ENCODE measurements around the gene LAMB1.

Gene LAMB1

DNA sequence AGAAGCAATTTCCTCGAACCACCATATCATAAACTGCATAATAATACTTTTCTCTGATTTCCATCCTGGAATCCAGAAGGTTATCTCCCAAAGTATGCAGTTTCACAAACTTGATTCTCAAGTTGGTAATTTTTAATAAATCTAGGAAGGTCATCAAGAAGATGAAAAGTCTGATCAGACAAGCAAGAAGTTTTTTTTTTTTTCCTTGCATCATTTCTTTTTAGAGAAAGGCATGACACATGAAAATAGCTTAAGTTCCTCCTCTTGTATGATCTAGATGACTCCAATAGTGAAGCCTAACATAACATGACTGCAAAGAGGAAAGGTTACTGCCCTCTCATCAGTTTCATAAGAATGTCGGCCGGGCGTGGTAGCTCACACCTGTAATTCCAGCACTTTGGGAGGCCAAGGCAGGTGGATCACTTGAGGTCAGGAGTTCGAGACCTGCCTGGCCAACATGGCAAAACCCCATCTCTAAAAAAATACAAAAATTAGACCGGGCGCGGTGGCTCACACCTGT is 22.2 kb downstream of the LAMB1 start:
- H3K9me3 ChIP-seq (ENCODE audit: insufficient read depth, low read length) = no peaks in the 10 kb centered on the region
- H3K36me3 ChIP-seq (ENCODE audit: low read length) = no peaks in the 10 kb centered on the region
- H3K27ac ChIP-seq (ENCODE audit: low read depth, low read length) = no peak overlapping the region
- H3K79me2 ChIP-seq (ENCODE audit: insufficient read depth, low read length) = no peaks in the 10 kb centered on the region
- H4K20me1 ChIP-seq (ENCODE audit: low read depth, low read length) = no peaks in the 10 kb centered on the region
- H3K27me3 ChIP-seq (ENCODE audit: low read length) = no peaks in the 10 kb centered on the region
- H3K9ac ChIP-seq (ENCODE audit: low read length) = no peak overlapping the region
- TF ChIP-seq, protein P1, sequence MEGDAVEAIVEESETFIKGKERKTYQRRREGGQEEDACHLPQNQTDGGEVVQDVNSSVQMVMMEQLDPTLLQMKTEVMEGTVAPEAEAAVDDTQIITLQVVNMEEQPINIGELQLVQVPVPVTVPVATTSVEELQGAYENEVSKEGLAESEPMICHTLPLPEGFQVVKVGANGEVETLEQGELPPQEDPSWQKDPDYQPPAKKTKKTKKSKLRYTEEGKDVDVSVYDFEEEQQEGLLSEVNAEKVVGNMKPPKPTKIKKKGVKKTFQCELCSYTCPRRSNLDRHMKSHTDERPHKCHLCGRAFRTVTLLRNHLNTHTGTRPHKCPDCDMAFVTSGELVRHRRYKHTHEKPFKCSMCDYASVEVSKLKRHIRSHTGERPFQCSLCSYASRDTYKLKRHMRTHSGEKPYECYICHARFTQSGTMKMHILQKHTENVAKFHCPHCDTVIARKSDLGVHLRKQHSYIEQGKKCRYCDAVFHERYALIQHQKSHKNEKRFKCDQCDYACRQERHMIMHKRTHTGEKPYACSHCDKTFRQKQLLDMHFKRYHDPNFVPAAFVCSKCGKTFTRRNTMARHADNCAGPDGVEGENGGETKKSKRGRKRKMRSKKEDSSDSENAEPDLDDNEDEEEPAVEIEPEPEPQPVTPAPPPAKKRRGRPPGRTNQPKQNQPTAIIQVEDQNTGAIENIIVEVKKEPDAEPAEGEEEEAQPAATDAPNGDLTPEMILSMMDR (IDR thresholded peaks at IDR 0.05; ENCODE audit: insufficient read depth, low read length, poor library complexity, severe bottlenecking) = no peak
- TF ChIP-seq EZH2phosphoT487 (conservative IDR thresholded peaks at IDR 0.05; ENCODE audit: low read length) = no peak
- no peaks in the 10 kb centered on the region for H3F3A ChIP-seq (ENCODE audit: insufficient read depth)
- no peak overlapping the region for H3K4me3 ChIP-seq (ENCODE audit: insufficient read depth, low read length, poor library complexity, severe bottlenecking)
- H2AFZ ChIP-seq (ENCODE audit: low read depth, low read length, severe bottlenecking) = no peak overlapping the region
- no peaks in the 10 kb centered on the region for H3K9me2 ChIP-seq (replicated peaks; ENCODE audit: insufficient read depth, low read length)
- no peak overlapping the region for H3K4me2 ChIP-seq (ENCODE audit: low read depth, low read length, poor library complexity, severe bottlenecking)

DNA sequence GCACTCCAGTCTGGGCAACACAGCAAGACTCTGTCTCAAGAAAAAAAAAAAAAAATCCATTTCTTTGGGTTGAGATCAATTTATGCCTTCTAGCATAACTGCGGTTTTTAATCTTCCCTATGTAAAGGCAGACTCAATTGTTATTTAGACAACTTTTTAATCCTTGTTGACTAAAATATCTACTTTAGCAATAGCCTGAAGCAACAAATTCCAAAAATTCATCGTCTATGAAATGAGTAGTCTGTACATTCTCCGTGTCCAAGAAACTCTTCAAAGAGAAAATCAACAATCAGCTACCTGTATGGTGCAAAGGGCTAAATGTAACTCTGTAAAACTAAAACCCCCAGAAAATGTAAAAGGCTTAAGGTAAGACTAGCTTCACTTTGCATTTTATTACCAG is 22.8 kb downstream of the LAMB1 start:
- H3K79me2 ChIP-seq (ENCODE audit: insufficient read depth, low read length) = no peaks in the 10 kb centered on the region
- H3K9me2 ChIP-seq (replicated peaks; ENCODE audit: insufficient read depth, low read length) = no peaks in the 10 kb centered on the region
- H2AFZ ChIP-seq (ENCODE audit: low read depth, low read length, severe bottlenecking) = no peak overlapping the region
- TF ChIP-seq EZH2phosphoT487 (conservative IDR thresholded peaks at IDR 0.05; ENCODE audit: low read length) = no peak
- TF ChIP-seq, protein P1 (IDR thresholded peaks at IDR 0.05; ENCODE audit: insufficient read depth, low read length, poor library complexity, severe bottlenecking) = no peak
- no peak overlapping the region for H3K4me3 ChIP-seq (ENCODE audit: insufficient read depth, low read length, poor library complexity, severe bottlenecking)
- H3F3A ChIP-seq (ENCODE audit: insufficient read depth) = no peaks in the 10 kb centered on the region
- H4K20me1 ChIP-seq (ENCODE audit: low read depth, low read length) = no peaks in the 10 kb centered on the region
- no peak overlapping the region for H3K27ac ChIP-seq (ENCODE audit: low read depth, low read length)
- H3K9me3 ChIP-seq (ENCODE audit: insufficient read depth, low read length) = no peaks in the 10 kb centered on the region
- H3K27me3 ChIP-seq (ENCODE audit: low read length) = no peaks in the 10 kb centered on the region
- H3K36me3 ChIP-seq (ENCODE audit: low read length) = no peaks in the 10 kb centered on the region
- no peak overlapping the region for H3K4me2 ChIP-seq (ENCODE audit: low read depth, low read length, poor library complexity, severe bottlenecking)
- H3K9ac ChIP-seq (ENCODE audit: low read length) = no peak overlapping the region

DNA sequence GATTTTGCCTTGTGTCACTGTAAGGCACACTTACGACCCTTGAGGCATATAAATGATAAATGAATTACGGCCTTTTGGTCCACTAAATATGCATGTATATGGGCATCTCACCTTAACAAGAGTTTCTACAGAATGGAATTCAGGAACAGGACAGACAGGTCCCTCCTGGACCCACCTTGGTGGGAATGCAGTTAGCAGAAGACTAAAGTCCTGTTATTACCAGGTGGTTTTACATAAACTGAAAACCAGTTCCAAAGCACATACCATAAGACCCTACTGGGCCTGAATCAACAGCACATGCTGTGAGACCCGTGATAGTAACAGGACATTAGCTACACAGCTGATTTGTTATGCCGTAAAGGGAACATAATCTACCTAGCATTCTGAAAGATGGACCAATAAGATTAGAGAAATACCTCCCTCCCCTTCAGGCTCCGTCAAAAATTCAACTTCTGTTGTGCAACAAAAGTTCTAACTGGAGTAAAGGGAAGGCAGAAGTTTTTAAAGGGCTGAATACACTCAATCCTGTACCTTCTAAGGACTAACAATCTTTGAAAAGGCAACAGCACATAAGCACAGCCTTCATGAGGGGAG is 24.0 kb downstream of the LAMB1 start:
- Histone ChIP-seq H2AFZ (ENCODE audit: low read depth, low read length, severe bottlenecking) (no peak overlapping the region), H3K27me3 (ENCODE audit: low read length) (no peaks in the 10 kb centered on the region), H3K27ac (ENCODE audit: low read depth, low read length) (no peak overlapping the region), H3K9me2 (replicated peaks; ENCODE audit: insufficient read depth, low read length) (no peaks in the 10 kb centered on the region), H3K4me2 (ENCODE audit: low read depth, low read length, poor library complexity, severe bottlenecking) (no peak overlapping the region), H3K4me3 (ENCODE audit: insufficient read depth, low read length, poor library complexity, severe bottlenecking) (no peak overlapping the region), H3K9ac (ENCODE audit: low read length) (no peak overlapping the region), H3K9me3 (ENCODE audit: insufficient read depth, low read length) (no peaks in the 10 kb centered on the region), H4K20me1 (ENCODE audit: low read depth, low read length) (no peaks in the 10 kb centered on the region), H3K79me2 (ENCODE audit: insufficient read depth, low read length) (no peaks in the 10 kb centered on the region), H3F3A (ENCODE audit: insufficient read depth) (no peaks in the 10 kb centered on the region), H3K36me3 (ENCODE audit: low read length) (no peaks in the 10 kb centered on the region)
- TF ChIP-seq, protein P1 (IDR thresholded peaks at IDR 0.05; ENCODE audit: insufficient read depth, low read length, poor library complexity, severe bottlenecking) = no peak
- TF ChIP-seq EZH2phosphoT487 (conservative IDR thresholded peaks at IDR 0.05; ENCODE audit: low read length) = no peak
